ENCODE measurements around the gene SF3A2. TPM values are rescaled to one million over a fixed set of nuclear protein-coding genes. Genes with fewer than 3 reads are reported as not detected.

SF3A2 gene
- total RNA-seq, 1 experiment from 2014 or later = 27.2 TPM

Small RNA genes lying within 50 kb of the gene (small RNA-seq; reads per million reads assigned to genes)
- gene MIR1227 = not detected

Other genes starting within 250 kb of the SF3A2 start
- 66.8 and 112 TPM in 2 replicates for gene BTBD2, start 221.1 kb upstream of the SF3A2 start, total RNA-seq (2014; rRNA removed; shearing (Covaris generic); ENCODE audit: low replicate concordance)
- gene MKNK2, start 185.6 kb upstream of the SF3A2 start, total RNA-seq (2014; rRNA removed; shearing (Covaris generic); ENCODE audit: low replicate concordance) = 526 and 862 TPM in 2 replicates
- 153 and 219 TPM in 2 replicates for gene MOB3A, start 140.5 kb upstream of the SF3A2 start, total RNA-seq (2014; rRNA removed; shearing (Covaris generic); ENCODE audit: low replicate concordance)
- gene IZUMO4, start 139.9 kb upstream of the SF3A2 start, total RNA-seq (2014; rRNA removed; shearing (Covaris generic); ENCODE audit: low replicate concordance) = 285 and 487 TPM in 2 replicates
- gene AP3D1, start 85.3 kb upstream of the SF3A2 start, total RNA-seq (2014; rRNA removed; shearing (Covaris generic); ENCODE audit: low replicate concordance) = 82.3 and 101 TPM in 2 replicates
- gene DOT1L, start 72.9 kb upstream of the SF3A2 start, total RNA-seq (2014; rRNA removed; shearing (Covaris generic); ENCODE audit: low replicate concordance) = 10.8 and 13.3 TPM in 2 replicates
- gene PLEKHJ1, start 495 bp upstream of the SF3A2 start, total RNA-seq (2014; rRNA removed; shearing (Covaris generic); ENCODE audit: low replicate concordance) = 57.4 and 136 TPM in 2 replicates
- 1.9 and 7.2 TPM in 2 replicates for gene AMH, start 12.5 kb downstream of the SF3A2 start, total RNA-seq (2014; rRNA removed; shearing (Covaris generic); ENCODE audit: low replicate concordance)
- not detected in 2 replicates for gene JSRP1, start 19.6 kb downstream of the SF3A2 start, total RNA-seq (2014; rRNA removed; shearing (Covaris generic); ENCODE audit: low replicate concordance)
- not detected in 2 replicates for gene PEAK3, start 45.4 kb downstream of the SF3A2 start, total RNA-seq (2014; rRNA removed; shearing (Covaris generic); ENCODE audit: low replicate concordance)
- not detected in 2 replicates for gene LINGO3, start 71.3 kb downstream of the SF3A2 start, total RNA-seq (2014; rRNA removed; shearing (Covaris generic); ENCODE audit: low replicate concordance)
- gene LSM7, start 91.8 kb downstream of the SF3A2 start, total RNA-seq (2014; rRNA removed; shearing (Covaris generic); ENCODE audit: low replicate concordance) = 140 and 228 TPM in 2 replicates
- gene SPPL2B, start 91.9 kb downstream of the SF3A2 start, total RNA-seq (2014; rRNA removed; shearing (Covaris generic); ENCODE audit: low replicate concordance) = 18.2 and 48.3 TPM in 2 replicates
- not detected in 2 replicates for gene TMPRSS9, start 123.4 kb downstream of the SF3A2 start, total RNA-seq (2014; rRNA removed; shearing (Covaris generic); ENCODE audit: low replicate concordance)
- gene TIMM13, start 190.8 kb downstream of the SF3A2 start, total RNA-seq (2014; rRNA removed; shearing (Covaris generic); ENCODE audit: low replicate concordance) = 49.3 and 66.5 TPM in 2 replicates
- gene LMNB2, start 220.1 kb downstream of the SF3A2 start, total RNA-seq (2014; rRNA removed; shearing (Covaris generic); ENCODE audit: low replicate concordance) = 20.8 and 80.2 TPM in 2 replicates
- 8.6 and 11.0 TPM in 2 replicates for gene GADD45B, start 239.3 kb downstream of the SF3A2 start, total RNA-seq (2014; rRNA removed; shearing (Covaris generic); ENCODE audit: low replicate concordance)

Measured in Karpas-422 (cell line).